Posterior cingulate gyrus (tissue), 11 donors: ENCODE measurements around the gene RBM27.
"Not testable (repeated sequence)": the region's sequence is repeated elsewhere in the genome, so short reads cannot be mapped to it uniquely, and the experiment has no call there.

Experiments
- DNase-seq, 10 donors: peaks; one replicate each; pipeline versions ENCODE4 v3.0.0 to v3.0.0-alpha.2; 2020 to 2021; ENCODE audit warnings: mixed read lengths in 3 of 10
- intact Hi-C: fragments of 100-400 bp; cut with DNase I; formaldehyde crosslinking; loops from one replicate; pipeline ENCODE4 v1.15.1; 2023

Gene RBM27

DNA sequence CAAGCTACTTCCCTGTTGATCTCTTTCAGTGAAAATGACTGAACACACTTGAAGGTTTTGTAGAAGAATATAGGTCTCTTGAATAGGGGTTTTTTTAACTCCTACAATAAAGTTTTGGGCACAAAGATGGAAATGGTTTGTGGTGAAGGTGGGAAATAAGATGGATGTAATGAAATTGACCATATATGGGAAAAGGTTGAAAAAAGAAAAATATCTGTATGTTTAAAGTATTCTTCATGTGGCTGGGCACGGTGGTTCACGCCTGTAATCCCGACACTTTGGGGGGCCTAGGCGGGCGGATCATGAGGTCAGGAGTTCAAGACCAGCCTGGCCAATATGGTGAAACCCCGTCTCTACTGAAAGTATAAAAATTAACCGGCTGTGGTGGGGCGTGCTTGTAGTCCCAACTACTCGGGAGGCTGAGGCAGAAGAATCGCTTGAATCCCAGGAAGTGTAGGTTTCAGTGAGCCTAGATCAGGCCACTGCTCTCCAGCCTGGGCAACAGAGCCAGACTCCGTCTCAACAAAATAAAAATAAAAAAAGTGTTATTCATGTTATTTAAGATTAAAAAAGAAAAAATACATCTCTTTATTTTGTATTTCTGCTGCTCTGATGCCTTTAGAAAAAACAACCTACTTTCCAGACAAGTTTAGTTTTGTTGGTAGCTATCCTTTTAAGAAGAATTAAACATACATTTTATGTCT, 2.2 kb downstream of the RBM27 start:
- no peak for DNase-seq
- intact Hi-C loops = loop anchor here (10.0 kb wide), 1 partner anchor 239 kb away; the partner anchor contains the start of gene TCERG1

DNA sequence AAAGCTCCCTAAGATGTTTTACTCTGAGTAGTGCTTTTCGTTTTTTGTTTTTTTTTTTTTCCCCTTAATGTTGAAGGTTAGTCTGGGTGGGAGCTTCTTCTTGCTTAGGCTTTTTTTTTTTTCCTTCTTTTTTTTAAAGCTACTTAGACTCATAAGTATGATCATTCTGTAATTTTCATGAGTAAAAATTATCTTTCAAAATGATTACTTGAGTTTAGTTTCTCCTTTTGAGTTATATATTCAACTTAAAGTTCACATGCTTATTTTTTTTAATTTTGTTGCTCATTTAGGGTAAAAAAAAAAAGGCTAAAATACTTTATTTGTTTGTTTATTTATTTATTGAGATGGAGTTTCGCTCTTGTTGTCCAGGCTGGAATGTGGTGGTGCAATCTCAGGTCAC, 2.9 kb downstream of the RBM27 start:
- intact Hi-C loops = loop anchor here (10.0 kb wide), 1 partner anchor 239 kb away; the partner anchor contains the start of gene TCERG1
- no peak for DNase-seq

- intact Hi-C loops = loop anchor here (10.0 kb wide), 1 partner anchor 236 kb away; the partner anchor contains the start of gene TCERG1
Observed at GRCh38 chr5:146208916-146209522, 5.6 kb downstream of the RBM27 start.

GRCh38 chr5:146209714-146210113, 6.3 kb downstream of the RBM27 start:
- intact Hi-C loops = loop anchor here (10.0 kb wide), 1 partner anchor 235 kb away; the partner anchor contains the start of gene TCERG1
- no peak for DNase-seq

More at GRCh38 chr5:146208916-146209522, 5.6 kb downstream of the RBM27 start:
- DNase-seq = no peak

DNA sequence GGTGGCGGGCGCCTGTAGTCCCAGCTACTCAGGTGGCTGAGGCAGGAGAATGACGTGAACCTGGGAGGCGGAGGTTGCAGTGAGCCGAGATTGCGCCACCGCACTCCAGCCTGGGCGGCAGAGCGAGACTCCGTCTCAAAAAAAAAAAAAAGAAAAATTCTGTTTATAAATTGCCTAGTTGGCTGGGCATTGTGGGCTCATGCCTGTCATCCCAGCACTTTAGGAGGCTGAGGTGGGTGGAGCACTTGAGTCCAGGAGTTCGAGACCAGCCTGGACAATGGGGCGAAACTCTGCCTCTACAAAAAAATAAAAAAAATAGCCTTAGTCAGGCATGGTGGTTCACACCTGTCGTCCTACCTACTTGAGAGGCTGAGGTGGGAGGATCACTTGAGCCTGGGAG, 7.4 kb downstream of the RBM27 start:
- DNase-seq, intact Hi-C loops: not testable (repeated sequence)

DNA sequence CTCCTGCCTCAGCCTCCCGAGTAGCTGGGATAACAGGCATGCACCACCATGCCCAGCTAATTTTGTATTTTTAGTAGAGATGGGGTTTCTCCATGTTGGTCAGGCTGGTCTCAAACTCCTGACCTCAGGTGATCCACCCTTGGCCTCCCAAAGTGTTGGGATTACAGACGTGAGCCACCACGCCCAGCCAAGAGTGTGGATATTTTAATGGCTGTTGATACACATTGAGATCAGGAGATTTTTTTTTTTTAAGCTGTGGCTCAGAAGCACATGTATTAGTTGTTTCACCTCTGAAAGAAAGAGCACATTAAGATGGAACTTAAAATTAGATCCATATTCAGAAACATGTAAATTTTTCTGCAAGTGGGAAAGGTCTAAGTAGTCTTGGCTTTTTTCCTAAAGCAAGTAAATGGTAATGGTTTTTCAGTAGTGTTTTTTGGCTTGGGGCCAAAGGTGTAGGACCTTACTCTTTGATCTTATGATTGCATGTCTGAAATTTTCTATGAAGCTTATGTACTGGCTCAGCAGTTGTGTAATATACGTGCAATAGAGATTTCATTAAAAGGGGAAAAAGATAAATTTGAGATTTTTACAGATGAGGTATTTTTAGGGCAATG, 9.9 kb downstream of the RBM27 start:
- no peak for DNase-seq

DNA sequence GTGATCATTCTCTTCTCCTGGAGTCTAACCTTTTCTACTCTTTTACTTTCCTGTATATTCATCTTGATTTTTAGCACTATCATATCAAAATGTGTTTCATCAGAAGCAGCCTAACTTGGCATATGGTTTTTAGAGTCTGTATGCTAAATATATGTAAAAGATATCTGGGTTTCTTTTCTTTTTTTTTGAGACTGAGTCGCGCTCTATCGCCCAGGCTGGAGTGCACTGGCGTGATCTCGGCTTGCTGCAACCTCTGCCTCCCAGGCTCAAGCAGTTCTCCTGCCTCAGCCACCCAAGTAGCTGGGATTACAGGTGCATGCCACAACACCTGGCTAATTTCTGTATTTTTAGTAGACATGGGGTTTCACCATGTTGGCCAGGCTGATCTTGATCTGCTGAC, 11.5 kb downstream of the RBM27 start:
- intact Hi-C loops, DNase-seq: not testable (repeated sequence)

More for the DNA sequence above, 9.9 kb downstream of the RBM27 start:
- intact Hi-C loops = no loop called here

- intact Hi-C loops = no loop called here
- DNase-seq = no peak
Observed at GRCh38 chr5:146218168-146218567, 14.8 kb downstream of the RBM27 start.

DNA sequence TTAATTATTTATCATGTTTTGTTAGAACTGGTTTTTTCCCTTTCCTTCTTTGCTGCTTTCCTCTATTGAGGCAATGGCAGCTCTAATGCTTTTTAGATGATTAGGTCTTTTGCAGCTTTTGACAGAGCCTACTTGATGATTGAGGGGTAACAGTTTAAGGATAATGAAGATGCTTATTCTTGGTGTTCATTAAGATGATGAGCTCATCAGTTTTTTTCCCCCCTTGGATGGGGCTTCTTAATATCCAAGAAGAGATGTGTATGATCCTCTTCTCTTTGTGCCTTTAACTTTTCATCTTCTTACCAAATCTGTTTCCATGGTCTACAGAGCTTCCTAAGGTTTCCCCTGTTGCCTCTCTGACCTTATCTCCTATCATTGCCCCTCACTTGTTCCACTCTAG, 15.8 kb downstream of the RBM27 start:
- DNase-seq = no peak
- intact Hi-C loops = no loop called here

DNA sequence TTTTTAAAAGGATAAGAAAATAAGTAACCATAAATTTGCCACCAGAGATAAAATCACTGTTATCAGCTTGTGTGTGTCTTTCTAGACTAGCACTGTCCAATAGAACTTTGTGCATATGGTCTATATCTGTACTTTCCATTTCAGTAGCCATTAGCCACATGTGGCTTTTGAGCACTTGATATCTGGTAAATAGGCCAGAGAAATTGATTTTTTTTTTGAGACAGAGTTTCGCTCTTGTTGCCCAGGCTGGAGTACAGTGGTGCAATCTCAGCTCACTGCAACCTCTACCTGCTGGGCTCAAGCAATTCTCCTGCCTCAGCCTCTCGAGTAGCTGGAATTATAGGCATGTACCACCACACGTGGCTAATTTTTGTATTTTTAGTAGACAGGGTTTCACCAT, 17.8 kb downstream of the RBM27 start:
- intact Hi-C loops = no loop called here
- DNase-seq = no peak

DNA sequence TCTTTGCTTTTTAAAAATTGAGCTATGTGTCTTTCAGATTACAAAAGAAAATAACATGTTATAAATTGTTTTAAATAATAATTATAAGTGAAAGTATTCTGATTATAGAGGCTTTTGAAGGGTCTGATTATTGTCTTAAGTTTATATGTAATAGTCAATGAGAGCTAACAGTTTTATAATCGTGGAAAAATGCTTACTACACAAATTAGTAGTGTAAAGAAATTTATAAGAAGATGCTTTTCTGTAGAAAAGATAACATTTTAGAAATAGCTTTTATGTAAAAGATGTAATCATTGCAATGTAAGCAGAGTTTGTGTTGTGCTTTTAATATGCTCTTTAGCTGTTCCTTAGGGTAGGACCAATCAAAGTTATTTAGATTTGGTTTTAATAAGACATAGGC, 18.6 kb downstream of the RBM27 start:
- no peak for DNase-seq
- intact Hi-C loops = no loop called here

DNA sequence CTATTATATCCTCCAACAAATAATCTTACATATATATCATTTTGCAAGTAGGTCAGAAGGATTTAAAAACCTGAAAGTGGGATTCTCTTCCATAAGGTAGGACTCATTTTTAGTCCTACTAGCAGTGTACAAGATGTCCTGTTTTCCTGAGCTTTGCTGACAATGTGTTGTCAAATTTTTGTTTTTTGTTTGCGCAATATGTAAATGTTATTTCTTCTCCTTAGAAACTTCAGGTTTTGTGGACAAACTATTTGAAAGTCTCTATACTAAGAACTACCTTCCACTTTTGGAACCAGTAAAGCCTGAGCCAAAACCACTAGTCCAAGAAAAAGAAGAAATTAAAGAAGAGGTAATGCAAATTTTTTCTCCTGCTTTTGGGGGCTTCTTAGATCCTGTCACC, 19.8 kb downstream of the RBM27 start:
- intact Hi-C loops = no loop called here
- no peak for DNase-seq

DNA sequence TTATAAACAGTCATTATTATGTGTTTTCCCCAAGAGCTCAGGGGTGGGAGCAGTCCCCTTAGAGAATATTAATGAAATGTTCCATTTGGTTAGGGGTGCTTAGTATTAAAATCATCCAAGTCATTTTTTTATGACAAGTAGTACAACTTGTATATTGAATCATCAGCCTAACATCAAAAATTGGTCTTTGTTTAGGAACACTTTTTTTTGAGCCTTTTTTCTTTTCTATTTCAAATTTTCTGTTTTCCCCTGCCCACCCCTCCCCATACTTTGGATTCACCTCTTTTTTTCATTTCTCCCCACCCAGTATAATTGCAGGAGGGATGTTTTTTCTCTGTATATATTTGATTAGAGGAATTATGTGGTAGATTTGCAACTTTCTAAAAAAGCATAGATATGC, 25.8 kb downstream of the RBM27 start:
- DNase-seq = no peak
- intact Hi-C loops = no loop called here

DNA sequence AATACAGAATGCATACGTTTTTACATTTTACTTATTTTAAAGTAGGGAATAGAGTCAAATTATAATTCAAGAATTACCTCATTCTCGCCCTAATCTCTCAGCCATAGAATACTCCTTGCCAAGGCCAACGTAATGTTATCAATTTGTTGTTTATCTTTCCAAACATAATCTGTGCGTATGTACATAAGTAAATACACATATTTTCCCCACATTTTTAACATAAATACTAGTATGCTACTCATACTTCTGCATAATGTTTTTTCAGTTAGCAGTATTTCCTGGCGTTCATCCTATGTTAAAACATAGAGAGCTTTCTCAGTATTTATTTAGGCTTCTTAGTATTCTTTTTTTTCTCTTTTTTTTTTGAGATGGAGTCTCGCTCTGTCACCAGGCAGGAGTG, 28.8 kb downstream of the RBM27 start:
- intact Hi-C loops = no loop called here
- no peak for DNase-seq

GRCh38 chr5:146233441-146233840, 30.0 kb downstream of the RBM27 start:
- peak in 1 of 10 donors; percentile 41 for DNase-seq
- intact Hi-C loops = no loop called here

- intact Hi-C loops = no loop called here
- DNase-seq = no peak
Observed at GRCh38 chr5:146238973-146239372, 35.6 kb downstream of the RBM27 start.

DNA sequence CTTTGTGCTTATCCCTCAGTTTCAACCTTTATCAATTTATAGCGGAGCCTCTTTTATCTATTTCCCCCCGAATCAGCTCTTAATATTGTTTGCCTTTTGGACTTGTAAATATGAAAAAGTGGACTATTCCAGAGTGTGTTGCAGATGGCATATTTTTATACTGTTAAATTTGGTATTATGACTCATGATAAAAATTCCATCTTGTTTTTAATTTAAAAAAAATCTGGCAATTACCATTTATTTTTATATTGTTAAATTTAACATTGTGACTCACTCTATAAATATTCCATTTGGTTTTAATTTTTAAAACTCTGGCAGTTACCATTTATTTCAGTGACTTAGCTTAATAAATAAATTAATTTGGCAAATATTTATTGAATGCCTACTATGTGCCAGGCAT, 37.5 kb downstream of the RBM27 start:
- no peak for DNase-seq
- intact Hi-C loops = no loop called here

DNA sequence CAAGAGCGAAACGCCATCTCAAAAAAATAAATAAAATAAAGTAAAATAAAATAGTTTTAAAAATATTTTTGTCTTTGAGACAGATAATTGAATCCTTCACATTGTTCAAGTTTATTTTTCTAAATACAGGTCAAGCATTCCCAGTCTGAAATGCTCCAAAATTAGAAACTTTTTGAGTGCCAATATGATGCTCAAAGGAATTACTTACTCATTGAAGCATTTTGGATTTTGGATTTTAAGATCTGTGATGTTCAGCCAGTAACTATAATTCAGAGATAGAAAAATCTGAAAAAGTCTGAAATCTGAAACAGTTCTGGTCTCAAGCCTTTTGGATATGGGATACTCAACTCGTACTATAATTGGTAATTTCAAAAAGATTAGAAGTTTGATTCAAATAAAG, 39.8 kb downstream of the RBM27 start:
- intact Hi-C loops = no loop called here
- no peak for DNase-seq

DNA sequence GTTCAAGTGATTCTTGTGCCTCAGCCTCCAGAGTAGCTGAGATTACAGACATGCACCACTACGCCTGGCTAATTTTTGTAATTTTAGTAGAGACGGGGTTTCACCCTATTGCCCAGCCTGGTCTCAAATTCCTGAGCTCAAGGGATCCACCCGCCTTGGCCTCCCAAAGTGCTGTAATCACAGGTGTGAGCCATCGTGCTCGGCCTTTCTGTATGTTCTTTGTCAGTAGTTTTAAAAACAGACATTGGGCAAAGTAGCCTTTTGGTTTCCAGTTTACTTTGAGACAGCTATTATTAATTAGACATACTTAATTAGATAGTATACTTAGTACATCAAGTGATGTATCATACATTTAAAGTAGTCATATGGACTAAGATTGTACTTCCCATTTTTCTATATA, 45.2 kb downstream of the RBM27 start:
- no peak for DNase-seq
- intact Hi-C loops = no loop called here

GRCh38 chr5:146249801-146250200, 46.4 kb downstream of the RBM27 start:
- no peak for DNase-seq
- intact Hi-C loops = no loop called here
